Panc1 (cell line): ENCODE measurements around the gene MRTFA.

Experiments used
- POLR2AphosphoS5 ChIP-seq: IDR thresholded peaks from 2 replicates; pipeline ENCODE4 v1.6.1; 2012; ENCODE audit warnings: mild to moderate bottlenecking, low read depth, low read length, moderate library complexity
- REST ChIP-seq, 2 experiments: IDR thresholded peaks; 2 replicates each; pipeline ENCODE4 v1.6.1; 2011 to 2012; ENCODE audit warnings: low read depth in 2 of 2, control low read depth in 1 of 2, low read length in 1 of 2, mild to moderate bottlenecking in 1 of 2, moderate library complexity in 1 of 2; ENCODE audit not compliant: insufficient read depth in 1 of 2
- TCF7L2 ChIP-seq: IDR thresholded peaks from 2 replicates; pipeline ENCODE4 v1.6.1; 2011; ENCODE audit warnings: mild to moderate bottlenecking, low read depth, low read length, inconsistent platforms
- TF ChIP-seq, protein P1 (sequence below): fragments of 450-650 bp; IDR thresholded peaks from 2 replicates; pipeline ENCODE4 v1.5.1; 2017; ENCODE audit warnings: mild to moderate bottlenecking

DNA sequence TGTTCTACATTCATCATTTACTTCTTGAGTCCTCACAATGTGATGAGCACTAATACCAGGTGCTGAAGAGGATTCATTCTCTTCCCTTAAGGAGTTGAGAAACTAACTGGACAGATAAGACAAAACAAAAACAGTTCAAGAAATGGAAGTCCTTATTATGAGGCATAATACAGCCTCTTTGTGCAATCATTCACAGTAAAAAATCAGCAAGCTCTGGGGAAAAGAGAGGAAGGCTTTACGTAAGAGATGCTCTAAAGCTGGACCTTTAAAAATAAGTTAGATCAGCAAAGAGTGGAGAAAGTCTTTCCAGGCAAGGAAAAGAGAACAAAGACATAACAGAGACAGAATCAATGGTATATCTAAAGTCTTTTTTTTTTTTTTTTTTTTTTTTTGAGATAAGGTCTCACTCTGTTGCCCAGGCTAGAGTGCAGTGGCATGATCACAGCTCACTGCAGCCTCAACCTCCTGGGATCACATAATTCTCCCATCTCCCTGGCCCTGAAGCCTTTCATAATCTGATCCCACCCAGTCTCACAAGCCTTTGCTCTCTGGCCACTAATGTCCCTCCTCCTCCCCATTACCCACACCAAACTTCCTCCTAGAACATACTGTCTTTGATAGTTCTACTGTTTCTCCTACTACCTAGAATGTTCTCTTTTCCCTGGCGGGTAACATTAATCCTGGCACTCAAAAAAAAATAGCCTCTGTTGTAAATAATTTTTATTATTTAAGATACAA is 40.9 kb downstream of the MRTFA start:
- TF ChIP-seq REST (IDR thresholded peaks at IDR 0.05; ENCODE audit: insufficient read depth in 1 of 2, low read depth in 2 of 2, low read length in 1 of 2) (no peak), POLR2AphosphoS5 (no peak), TCF7L2 (no peak)
- TF ChIP-seq, protein P1, sequence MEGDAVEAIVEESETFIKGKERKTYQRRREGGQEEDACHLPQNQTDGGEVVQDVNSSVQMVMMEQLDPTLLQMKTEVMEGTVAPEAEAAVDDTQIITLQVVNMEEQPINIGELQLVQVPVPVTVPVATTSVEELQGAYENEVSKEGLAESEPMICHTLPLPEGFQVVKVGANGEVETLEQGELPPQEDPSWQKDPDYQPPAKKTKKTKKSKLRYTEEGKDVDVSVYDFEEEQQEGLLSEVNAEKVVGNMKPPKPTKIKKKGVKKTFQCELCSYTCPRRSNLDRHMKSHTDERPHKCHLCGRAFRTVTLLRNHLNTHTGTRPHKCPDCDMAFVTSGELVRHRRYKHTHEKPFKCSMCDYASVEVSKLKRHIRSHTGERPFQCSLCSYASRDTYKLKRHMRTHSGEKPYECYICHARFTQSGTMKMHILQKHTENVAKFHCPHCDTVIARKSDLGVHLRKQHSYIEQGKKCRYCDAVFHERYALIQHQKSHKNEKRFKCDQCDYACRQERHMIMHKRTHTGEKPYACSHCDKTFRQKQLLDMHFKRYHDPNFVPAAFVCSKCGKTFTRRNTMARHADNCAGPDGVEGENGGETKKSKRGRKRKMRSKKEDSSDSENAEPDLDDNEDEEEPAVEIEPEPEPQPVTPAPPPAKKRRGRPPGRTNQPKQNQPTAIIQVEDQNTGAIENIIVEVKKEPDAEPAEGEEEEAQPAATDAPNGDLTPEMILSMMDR: no peak
